ENCODE measurements around the gene PC. TPM values are rescaled to one million over a fixed set of nuclear protein-coding genes. Genes with fewer than 3 reads are reported as not detected.

PC gene
- total RNA-seq, 1 experiment from 2014 or later: 39.1 TPM

- intact Hi-C loops (cut with micrococcal nuclease; ENCODE audit: unreplicated experiment): loop anchor here (1.0 to 5.0 kb wide), 2 partner anchors 143 to 285 kb away; no protein-coding TSS in a partner anchor
Observed at GRCh38 chr11:66976925-66977324, 18.7 kb upstream of the PC start.

DNA sequence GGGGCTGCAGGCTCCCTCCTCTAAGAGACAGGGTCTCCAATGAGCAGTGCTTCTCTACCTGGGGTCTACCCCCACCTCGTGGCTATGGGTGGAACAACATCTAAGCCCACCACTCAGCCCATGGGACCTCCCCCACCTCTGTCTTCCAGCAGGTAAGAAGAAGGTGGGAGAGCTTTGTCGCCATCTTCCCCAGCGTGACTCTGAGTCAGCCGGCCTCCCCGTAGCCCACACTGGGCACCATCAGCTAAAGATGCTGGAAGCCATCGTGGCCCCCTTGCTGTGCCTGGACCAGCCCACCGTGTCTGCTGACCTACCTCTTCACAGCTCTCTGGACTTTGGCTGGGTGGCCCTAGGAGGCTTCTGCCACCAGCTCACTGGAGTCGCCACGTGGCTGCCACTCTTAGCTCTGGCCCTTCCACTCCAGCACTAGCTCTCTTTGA, 17.9 kb upstream of the PC start:
- TF ChIP-seq, protein P1, sequence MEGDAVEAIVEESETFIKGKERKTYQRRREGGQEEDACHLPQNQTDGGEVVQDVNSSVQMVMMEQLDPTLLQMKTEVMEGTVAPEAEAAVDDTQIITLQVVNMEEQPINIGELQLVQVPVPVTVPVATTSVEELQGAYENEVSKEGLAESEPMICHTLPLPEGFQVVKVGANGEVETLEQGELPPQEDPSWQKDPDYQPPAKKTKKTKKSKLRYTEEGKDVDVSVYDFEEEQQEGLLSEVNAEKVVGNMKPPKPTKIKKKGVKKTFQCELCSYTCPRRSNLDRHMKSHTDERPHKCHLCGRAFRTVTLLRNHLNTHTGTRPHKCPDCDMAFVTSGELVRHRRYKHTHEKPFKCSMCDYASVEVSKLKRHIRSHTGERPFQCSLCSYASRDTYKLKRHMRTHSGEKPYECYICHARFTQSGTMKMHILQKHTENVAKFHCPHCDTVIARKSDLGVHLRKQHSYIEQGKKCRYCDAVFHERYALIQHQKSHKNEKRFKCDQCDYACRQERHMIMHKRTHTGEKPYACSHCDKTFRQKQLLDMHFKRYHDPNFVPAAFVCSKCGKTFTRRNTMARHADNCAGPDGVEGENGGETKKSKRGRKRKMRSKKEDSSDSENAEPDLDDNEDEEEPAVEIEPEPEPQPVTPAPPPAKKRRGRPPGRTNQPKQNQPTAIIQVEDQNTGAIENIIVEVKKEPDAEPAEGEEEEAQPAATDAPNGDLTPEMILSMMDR (conservative IDR thresholded peaks at IDR 0.05; ENCODE audit: low read depth, low read length): peak; percentile 86
- TF ChIP-seq EZH2 (IDR thresholded peaks at IDR 0.05; ENCODE audit: borderline replicate concordance, low read depth, low read length, poor library complexity, severe bottlenecking): no peak
- ChIA-PET CTCF (interaction anchor here (0.5 to 1.3 kb wide), 2 partner anchors 83 to 124 kb away, joined by 4 to 10 read pairs; no protein-coding TSS in a partner anchor), POLR2A (ENCODE audit: low non-redundant PET) (no interaction called here)
- H3K9me3 ChIP-seq (ENCODE audit: low read depth, low read length, poor library complexity, severe bottlenecking): peaks cover 13% of the 10 kb centered on the region
- intact Hi-C loops (cut with micrococcal nuclease; ENCODE audit: unreplicated experiment): loop anchor here (1.0 to 5.0 kb wide), 2 partner anchors 142 to 284 kb away; no protein-coding TSS in a partner anchor
- no peak overlapping the region for H3K27ac ChIP-seq (ENCODE audit: low read depth, low read length, poor library complexity, severe bottlenecking)
- no peaks in the 10 kb centered on the region for H3K36me3 ChIP-seq (ENCODE audit: insufficient read depth, low read length, poor library complexity, severe bottlenecking)
- peak; percentile 57 for DNase-seq (ENCODE audit: low spot score)
- no peak overlapping the region for H3K4me3 ChIP-seq (ENCODE audit: low read depth, low read length, poor library complexity, severe bottlenecking)
- no peaks in the 10 kb centered on the region for H3K4me1 ChIP-seq (ENCODE audit: insufficient read depth, low read length, poor library complexity, severe bottlenecking)
- no TSS peak for BruUV-seq (replicated peaks)
- H3K27me3 ChIP-seq (replicated peaks; ENCODE audit: insufficient read depth, low read depth, low read length, poor library complexity): no peaks in the 10 kb centered on the region

More at GRCh38 chr11:66976925-66977324, 18.7 kb upstream of the PC start:
- no peak overlapping the region for H3K4me3 ChIP-seq (ENCODE audit: low read depth, low read length, poor library complexity, severe bottlenecking)
- H3K4me1 ChIP-seq (ENCODE audit: insufficient read depth, low read length, poor library complexity, severe bottlenecking): peaks cover 5% of the 10 kb centered on the region
- no peaks in the 10 kb centered on the region for H3K36me3 ChIP-seq (ENCODE audit: insufficient read depth, low read length, poor library complexity, severe bottlenecking)
- peaks cover 13% of the 10 kb centered on the region for H3K9me3 ChIP-seq (ENCODE audit: low read depth, low read length, poor library complexity, severe bottlenecking)
- ChIA-PET CTCF (no interaction called here), POLR2A (ENCODE audit: low non-redundant PET) (no interaction called here)
- BruUV-seq (replicated peaks): no TSS peak
- H3K27me3 ChIP-seq (replicated peaks; ENCODE audit: insufficient read depth, low read depth, low read length, poor library complexity): no peaks in the 10 kb centered on the region
- TF ChIP-seq EZH2 (IDR thresholded peaks at IDR 0.05; ENCODE audit: borderline replicate concordance, low read depth, low read length, poor library complexity, severe bottlenecking): no peak
- TF ChIP-seq, protein P1 (conservative IDR thresholded peaks at IDR 0.05; ENCODE audit: low read depth, low read length): no peak
- H3K27ac ChIP-seq (ENCODE audit: low read depth, low read length, poor library complexity, severe bottlenecking): no peak overlapping the region
- no peak for DNase-seq (ENCODE audit: low spot score)

DNA sequence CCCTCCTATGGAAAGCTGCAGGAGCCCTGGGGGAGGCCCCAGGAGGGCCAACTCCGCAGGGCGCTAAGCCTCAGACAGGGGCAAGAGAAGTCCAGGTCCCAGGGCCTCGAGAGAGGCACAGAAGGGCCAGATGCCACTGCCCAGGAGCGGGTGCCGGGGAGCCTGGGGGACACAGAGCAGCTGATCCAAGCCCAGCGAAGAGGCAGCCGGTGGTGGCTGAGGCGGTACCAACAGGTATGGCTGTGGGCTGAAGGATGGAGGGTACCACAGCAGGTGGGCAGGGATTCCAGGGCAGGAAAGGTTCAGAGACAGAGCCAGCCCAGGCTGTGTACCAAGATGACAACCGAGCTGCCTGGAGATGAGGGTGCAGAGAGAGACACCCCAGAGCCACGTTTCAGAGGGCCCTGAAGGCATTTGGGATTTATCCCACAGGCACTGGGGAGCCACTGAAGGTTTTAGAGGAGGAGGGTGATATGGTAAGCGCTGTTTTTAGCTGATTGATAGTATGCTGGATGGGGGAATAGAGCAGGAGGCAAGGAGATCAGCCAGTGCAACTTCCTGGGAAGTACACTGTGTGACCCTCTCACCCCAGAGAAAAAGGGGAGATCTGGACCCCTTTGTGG, 17.3 kb upstream of the PC start:
- ChIA-PET POLR2A (ENCODE audit: low non-redundant PET) (no interaction called here), CTCF (interaction anchor here (1.3 kb wide), 1 partner anchor 124 kb away, joined by 4 read pairs; no protein-coding TSS in a partner anchor)
- no peak for TF ChIP-seq EZH2 (IDR thresholded peaks at IDR 0.05; ENCODE audit: borderline replicate concordance, low read depth, low read length, poor library complexity, severe bottlenecking)
- TF ChIP-seq, protein P1 (conservative IDR thresholded peaks at IDR 0.05; ENCODE audit: low read depth, low read length): no peak
- peaks cover 13% of the 10 kb centered on the region for H3K9me3 ChIP-seq (ENCODE audit: low read depth, low read length, poor library complexity, severe bottlenecking)
- BruUV-seq (replicated peaks): no TSS peak
- intact Hi-C loops (cut with micrococcal nuclease; ENCODE audit: unreplicated experiment): loop anchor here (1.0 to 5.0 kb wide), 2 partner anchors 141 to 283 kb away; no protein-coding TSS in a partner anchor
- no peak for DNase-seq (ENCODE audit: low spot score)
- H3K27ac ChIP-seq (ENCODE audit: low read depth, low read length, poor library complexity, severe bottlenecking): no peak overlapping the region
- H3K36me3 ChIP-seq (ENCODE audit: insufficient read depth, low read length, poor library complexity, severe bottlenecking): no peaks in the 10 kb centered on the region
- H3K4me1 ChIP-seq (ENCODE audit: insufficient read depth, low read length, poor library complexity, severe bottlenecking): no peaks in the 10 kb centered on the region
- H3K4me3 ChIP-seq (ENCODE audit: low read depth, low read length, poor library complexity, severe bottlenecking): no peak overlapping the region
- H3K27me3 ChIP-seq (replicated peaks; ENCODE audit: insufficient read depth, low read depth, low read length, poor library complexity): no peaks in the 10 kb centered on the region

All from A673 (cell line).